ENCODE measurements around the gene ZNF92. TPM values are rescaled to one million over a fixed set of nuclear protein-coding genes. Genes with fewer than 3 reads are reported as not detected.

The ZNF92 gene
- total RNA-seq, 4 donors from 2014 or later: 4.9 to 15.7 (median 7.0) TPM

DNA sequence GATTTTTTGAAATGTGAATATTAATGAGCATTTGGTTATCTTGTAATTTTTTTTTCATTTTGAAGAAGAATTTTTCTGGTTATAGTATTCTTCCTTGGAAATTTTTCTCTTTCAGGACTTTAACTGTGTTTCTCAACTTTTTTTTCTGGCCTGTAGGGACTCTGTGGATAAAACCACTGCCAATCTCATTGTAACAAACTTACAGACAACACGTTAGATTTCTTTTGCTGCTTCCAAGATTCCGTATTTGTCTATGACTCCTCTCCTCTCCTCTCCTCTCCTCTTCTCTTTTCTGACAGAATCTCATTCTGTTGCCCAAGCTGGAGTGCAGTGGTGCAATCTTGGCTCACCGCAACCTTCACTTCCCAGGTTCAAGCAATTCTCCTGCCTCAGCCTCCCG lies 19.4 kb upstream of the ZNF92 start:
- H3K36me3 ChIP-seq: no peaks in the 10 kb centered on the region
- no peaks in the 10 kb centered on the region for H3K9me3 ChIP-seq
- no peak overlapping the region for H3K27ac ChIP-seq
- no peak for TF ChIP-seq POLR2A (IDR thresholded peaks at IDR 0.05)
- no peaks in the 10 kb centered on the region for H3K4me1 ChIP-seq
- no peak overlapping the region for H3K4me3 ChIP-seq
- H3K27me3 ChIP-seq: no peaks in the 10 kb centered on the region
- DNase-seq: no peak

DNA sequence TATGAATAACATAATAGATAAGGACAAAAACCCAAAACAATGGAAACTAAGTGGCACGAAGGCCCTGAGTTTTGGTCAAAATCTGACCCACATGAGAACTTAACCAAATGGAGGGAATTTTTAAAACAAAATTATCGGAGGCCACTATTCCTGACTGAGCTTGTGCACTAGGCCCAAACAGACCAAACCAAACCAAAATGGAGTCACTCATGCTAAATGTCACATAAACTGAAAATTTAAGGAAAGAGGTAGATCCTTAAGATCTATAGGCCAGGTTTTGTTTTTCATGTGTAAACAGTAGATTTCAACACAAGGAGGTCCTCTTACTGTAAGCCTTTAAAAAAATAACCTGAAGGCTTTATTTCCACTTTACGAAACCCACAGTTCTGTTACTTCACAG lies 3.8 kb upstream of the ZNF92 start:
- no peaks in the 10 kb centered on the region for H3K9me3 ChIP-seq
- no peak overlapping the region for H3K27ac ChIP-seq
- H3K27me3 ChIP-seq: no peaks in the 10 kb centered on the region
- TF ChIP-seq, protein P1, sequence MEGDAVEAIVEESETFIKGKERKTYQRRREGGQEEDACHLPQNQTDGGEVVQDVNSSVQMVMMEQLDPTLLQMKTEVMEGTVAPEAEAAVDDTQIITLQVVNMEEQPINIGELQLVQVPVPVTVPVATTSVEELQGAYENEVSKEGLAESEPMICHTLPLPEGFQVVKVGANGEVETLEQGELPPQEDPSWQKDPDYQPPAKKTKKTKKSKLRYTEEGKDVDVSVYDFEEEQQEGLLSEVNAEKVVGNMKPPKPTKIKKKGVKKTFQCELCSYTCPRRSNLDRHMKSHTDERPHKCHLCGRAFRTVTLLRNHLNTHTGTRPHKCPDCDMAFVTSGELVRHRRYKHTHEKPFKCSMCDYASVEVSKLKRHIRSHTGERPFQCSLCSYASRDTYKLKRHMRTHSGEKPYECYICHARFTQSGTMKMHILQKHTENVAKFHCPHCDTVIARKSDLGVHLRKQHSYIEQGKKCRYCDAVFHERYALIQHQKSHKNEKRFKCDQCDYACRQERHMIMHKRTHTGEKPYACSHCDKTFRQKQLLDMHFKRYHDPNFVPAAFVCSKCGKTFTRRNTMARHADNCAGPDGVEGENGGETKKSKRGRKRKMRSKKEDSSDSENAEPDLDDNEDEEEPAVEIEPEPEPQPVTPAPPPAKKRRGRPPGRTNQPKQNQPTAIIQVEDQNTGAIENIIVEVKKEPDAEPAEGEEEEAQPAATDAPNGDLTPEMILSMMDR (IDR thresholded peaks at IDR 0.05): no peak
- no peak for TF ChIP-seq POLR2A (IDR thresholded peaks at IDR 0.05)
- H3K36me3 ChIP-seq: no peaks in the 10 kb centered on the region
- H3K4me1 ChIP-seq: peaks cover 0 to 5% (median 0%) of the 10 kb centered on the region in 4 donors
- DNase-seq: no peak
- H3K4me3 ChIP-seq: no peak overlapping the region

DNA sequence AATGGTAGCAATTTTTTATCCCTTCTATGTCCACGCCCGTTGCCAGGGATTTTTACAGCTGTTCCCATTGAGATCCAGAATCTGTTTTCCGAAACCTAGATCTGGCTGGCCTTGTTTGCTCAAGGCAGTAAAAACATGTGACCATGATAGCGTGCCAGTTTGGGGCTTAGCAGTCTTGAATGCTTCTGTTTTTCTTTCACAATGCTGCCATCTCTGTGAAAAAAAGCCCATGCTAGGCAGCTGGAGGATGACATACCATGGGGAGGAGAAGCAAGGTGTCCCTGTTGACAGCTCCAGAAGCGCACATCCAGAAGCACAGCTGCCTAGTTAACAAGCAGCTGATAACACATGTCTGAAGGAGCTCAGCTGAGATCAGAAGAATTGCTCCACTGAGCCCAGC lies 2.2 kb upstream of the ZNF92 start:
- no peak for TF ChIP-seq POLR2A (IDR thresholded peaks at IDR 0.05)
- TF ChIP-seq, protein P1 (IDR thresholded peaks at IDR 0.05): no peak
- Histone ChIP-seq H3K9me3 (no peaks in the 10 kb centered on the region), H3K4me3 (no peak overlapping the region), H3K27me3 (no peaks in the 10 kb centered on the region), H3K27ac (no peak overlapping the region), H3K36me3 (peaks cover 0 to 4% (median 0%) of the 10 kb centered on the region in 3 donors), H3K4me1 (peaks cover 0 to 18% (median 2%) of the 10 kb centered on the region in 4 donors)
- DNase-seq: no peak

DNA sequence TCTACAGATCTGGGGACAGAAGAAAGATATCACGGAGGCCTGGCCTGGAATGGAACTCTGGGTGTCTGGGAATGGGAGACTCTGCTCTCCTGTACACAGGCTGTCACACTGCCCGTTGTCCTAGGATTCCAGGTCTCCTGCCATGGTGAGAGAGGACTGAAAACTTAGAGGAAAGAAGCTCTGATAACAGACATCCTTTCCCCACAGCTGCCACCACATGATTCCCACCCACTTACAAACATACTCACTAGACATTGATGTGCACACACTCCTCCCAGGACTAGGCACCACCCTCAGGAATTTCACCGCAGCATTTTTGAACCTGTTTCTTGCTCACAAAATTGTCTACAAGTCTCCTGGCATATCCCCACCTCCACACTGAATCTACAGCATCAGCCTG lies 5.7 kb downstream of the ZNF92 start:
- no peak overlapping the region for H3K27ac ChIP-seq
- no peak for DNase-seq
- no peaks in the 10 kb centered on the region for H3K9me3 ChIP-seq
- H3K4me1 ChIP-seq: peaks cover 0 to 18% (median 5%) of the 10 kb centered on the region in 4 donors
- no peak overlapping the region for H3K4me3 ChIP-seq
- peaks cover 0 to 14% (median 0%) of the 10 kb centered on the region in 3 donors for H3K36me3 ChIP-seq
- TF ChIP-seq POLR2A (IDR thresholded peaks at IDR 0.05): no peak
- TF ChIP-seq, protein P1 (IDR thresholded peaks at IDR 0.05): no peak
- no peaks in the 10 kb centered on the region for H3K27me3 ChIP-seq

DNA sequence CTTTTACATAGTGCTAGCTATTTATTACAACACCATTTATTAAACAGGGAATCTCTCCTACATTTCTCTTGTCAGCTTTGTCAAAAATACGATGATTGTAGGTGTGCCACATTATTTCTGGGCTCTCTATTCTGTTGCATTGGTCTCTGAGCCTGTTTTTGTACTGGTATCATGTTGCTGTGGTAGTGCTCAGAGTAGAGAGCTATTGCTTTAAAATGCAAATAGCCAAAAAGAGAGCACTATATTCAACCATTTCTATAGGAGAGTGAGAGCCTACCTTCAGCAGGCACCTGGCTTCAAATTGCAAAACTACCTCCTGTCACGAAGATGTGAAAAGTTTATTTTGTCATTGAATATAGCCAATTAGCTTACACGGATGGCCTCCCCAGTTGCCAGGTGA lies 8.1 kb downstream of the ZNF92 start:
- Histone ChIP-seq H3K4me3 (no peak overlapping the region), H3K9me3 (no peaks in the 10 kb centered on the region), H3K27ac (no peak overlapping the region), H3K4me1 (peaks cover 0 to 4% (median 0%) of the 10 kb centered on the region in 4 donors), H3K27me3 (no peaks in the 10 kb centered on the region), H3K36me3 (peaks cover 0 to 9% (median 0%) of the 10 kb centered on the region in 3 donors)
- TF ChIP-seq, protein P1 (IDR thresholded peaks at IDR 0.05): no peak
- TF ChIP-seq POLR2A (IDR thresholded peaks at IDR 0.05): no peak
- DNase-seq: no peak

DNA sequence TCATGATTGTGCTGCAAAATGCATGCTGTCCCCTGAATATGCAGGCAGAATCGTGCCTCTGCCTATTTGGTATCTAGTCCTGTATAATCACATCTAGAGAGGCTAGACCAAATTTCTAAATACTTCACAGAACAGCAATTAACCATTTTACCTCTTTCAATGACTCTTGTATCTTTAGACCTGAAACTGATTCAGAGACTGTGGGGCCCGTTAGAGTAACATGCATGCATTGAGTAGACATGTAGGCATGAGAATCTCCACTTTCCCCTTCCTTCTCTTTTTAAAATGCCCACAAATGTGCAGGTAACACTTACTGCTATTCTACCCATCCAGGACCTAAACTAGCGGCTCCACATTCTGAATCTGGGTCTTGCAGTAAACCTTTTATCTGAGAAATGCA lies 8.8 kb downstream of the ZNF92 start:
- H3K27ac ChIP-seq: no peak overlapping the region
- no peaks in the 10 kb centered on the region for H3K9me3 ChIP-seq
- no peak for DNase-seq
- peaks cover 0 to 4% (median 0%) of the 10 kb centered on the region in 3 donors for H3K36me3 ChIP-seq
- no peak overlapping the region for H3K4me3 ChIP-seq
- H3K4me1 ChIP-seq: peaks cover 0 to 4% (median 0%) of the 10 kb centered on the region in 4 donors
- TF ChIP-seq POLR2A (IDR thresholded peaks at IDR 0.05): no peak
- TF ChIP-seq, protein P1 (IDR thresholded peaks at IDR 0.05): no peak
- no peaks in the 10 kb centered on the region for H3K27me3 ChIP-seq
